HG02870 (cell line): ENCODE data around the gene MCAM.

Source experiments
- ATAC-seq: cut with Tn5 transposase; IDR thresholded peaks from one replicate; pipeline ENCODE4 v1.9.1; 2021; ENCODE audit warnings: mild to moderate bottlenecking, moderate library complexity; ENCODE audit not compliant: unreplicated experiment

Gene MCAM

DNA sequence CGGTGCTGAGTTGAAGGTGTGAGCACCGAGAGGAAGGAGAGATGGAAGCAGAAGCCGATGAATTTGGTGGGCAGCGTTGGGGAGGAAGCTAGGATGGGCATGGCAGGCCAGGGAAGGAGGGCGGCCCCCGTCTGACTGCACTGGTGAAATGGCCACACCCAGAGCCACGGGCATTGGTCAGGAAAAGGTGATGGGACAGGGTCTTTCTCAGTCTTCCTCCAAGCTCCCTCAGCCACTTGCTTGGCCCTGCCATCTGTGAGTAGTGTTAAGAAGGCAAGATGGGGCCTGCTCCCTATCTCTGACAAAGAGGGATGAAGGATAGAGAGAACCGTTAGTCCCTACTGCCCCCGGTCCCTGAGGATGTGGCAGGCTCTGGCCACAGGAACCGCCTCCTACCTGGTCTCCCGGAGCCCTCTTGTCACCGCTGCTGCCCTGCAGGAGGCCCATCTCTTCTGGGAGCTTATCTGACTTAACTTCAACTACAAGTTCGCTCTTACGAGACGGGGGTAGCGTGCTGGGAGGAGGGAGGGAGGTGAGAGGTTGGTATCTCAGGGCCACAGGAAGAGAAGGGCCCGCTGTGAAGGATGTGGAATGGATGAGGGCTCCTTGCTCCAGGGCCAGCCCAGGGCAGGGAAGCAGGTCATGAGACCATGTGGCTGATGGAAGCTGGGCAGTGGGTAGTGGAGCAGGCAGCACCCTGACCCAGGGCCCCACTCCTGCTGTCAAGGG lies 6.8 kb downstream of the MCAM start:
- no peak for ATAC-seq

DNA sequence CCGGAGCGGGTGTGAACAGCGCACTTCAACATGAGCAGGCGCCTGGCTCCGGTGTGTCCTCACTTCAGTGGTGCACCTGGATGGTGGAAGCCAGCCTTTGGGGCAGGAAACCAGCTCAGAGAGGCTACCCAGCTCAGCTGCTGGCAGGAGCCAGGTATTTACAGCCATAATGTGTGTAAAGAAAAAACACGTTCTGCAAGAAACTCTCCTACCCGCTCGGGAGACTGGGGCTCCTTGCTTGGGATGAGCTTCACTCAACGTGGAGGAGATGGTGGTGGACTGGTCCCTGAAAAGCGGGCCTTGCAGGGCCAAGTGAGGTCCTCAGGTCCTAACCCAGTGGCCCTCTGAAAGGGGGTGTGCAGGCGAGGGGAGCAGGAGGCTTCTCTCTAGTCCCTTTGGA lies 7.5 kb downstream of the MCAM start:
- no peak for ATAC-seq

DNA sequence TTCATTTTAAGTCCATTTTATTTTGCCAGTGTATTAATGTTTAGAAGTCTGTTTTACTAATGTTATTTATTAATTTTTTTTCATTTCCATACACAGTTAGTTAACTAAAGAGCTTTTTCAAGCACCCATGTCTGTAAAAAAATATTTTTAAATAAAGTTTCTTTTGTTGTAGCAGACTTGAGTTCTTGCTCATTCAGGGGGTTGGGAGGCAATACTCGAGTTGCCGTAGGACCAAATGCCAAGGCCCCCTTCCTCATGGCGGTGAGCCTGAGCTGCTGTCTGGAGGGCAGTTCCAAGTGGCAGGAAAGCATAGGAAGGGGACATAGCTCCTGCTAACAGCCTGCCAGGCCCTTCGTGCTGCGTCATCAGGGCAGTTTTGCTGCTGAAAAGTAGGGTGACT lies 9.0 kb downstream of the MCAM start:
- no peak for ATAC-seq

DNA sequence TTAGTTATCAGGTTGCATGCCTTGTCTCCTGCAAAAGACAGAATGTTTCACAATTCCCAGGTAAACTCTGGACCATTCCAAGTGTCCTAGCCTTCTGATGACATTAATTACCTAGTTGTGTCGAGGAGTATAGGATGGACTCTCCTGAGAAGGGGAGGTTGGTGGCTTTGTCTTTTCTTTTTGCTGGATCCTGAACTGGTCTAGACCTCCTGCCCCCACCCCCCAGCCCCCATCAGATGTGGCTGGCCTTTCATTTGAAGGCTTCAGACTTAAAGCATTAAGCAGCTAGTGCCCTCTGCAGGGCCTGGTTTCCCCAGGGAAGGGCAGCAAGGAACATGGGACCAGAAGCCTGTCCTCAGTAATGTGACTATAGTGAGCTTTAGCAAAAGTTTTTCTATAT lies 9.7 kb downstream of the MCAM start:
- no peak for ATAC-seq

DNA sequence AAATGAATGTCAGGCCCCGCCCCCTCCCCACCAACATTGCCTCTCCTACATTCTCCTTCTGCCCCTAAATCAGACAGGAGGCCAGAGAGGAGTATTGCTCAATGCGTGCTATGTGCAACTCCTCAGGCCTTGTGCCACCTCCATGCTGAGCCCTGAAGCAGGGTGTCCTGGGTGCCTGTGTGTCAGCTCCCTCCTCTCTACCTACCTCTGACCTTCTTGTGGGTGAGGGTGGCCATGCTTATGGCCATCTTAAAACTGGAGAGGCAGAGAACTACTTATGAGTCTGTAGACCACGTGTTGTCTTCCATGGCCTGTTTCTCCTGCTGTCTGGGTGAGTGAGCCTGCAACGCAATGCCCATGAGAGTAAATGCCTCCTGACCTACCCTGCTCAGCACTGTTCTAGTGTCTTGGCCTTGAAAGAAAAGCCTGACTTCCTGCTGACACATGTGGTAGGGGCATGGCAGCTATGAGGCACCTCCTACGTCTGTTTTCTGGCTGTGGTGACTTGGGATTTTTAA lies 10.5 kb downstream of the MCAM start:
- no peak for ATAC-seq

DNA sequence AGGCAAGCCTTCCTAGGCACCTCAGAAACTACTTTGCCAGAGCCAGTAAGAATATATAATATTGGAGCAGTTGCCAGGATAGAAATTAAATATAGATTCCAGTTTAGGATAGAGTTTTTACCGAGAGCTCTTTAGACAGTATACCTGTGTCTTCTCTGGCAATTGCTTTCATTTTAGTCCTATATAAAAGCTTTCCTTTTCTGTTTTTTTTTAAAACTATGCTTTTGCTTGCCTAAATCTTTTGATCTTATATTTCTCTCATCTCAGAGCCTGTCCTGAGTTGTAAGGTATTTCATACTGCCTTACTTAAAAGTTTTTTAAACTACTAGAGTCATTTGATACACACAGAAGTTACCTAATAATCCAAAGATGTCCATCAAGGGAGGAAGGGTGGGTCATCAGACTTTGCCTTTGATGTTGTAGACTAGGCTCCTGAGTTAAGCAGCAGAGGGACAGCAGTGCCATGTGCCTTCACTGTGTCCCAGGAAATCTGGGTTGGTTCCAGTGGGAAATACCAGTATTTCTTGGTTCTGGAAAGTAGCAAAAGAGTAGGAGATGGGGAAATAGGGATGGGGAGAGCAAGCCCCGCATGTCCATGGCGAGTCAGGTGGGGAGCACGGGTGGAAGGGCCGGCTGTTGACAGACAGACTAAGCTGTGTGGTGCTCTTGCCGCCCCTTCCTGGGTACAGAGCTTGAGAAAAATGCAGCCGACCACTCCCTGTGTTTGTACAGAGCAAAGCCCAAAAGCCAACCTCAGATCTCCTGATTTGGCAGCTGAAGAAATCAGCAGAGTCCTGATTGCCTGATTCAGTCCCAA lies 11.2 kb downstream of the MCAM start:
- no peak for ATAC-seq

DNA sequence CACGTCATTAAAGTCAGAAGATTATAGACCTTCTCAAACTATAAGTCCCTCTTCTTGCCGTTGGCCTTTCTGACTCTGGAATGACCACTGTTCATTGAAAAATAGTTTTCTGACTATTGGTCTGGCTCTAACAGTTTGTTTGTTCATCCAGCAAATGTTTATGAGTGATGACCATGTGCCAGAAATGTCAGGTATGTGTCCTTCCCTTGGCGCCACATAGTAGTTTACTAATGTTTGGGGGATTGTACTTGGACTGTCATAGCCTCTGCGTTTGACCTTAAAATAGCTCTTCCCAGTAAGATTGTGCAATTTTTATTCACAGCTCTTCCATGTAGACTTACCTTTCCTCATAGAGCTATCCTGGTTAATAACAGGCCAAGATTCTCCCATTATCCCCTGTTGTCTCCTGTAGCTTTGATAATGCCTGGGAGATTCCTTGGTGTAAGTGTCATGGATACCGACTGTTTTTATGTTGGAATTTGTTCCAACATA lies 13.7 kb downstream of the MCAM start:
- ATAC-seq: no peak

DNA sequence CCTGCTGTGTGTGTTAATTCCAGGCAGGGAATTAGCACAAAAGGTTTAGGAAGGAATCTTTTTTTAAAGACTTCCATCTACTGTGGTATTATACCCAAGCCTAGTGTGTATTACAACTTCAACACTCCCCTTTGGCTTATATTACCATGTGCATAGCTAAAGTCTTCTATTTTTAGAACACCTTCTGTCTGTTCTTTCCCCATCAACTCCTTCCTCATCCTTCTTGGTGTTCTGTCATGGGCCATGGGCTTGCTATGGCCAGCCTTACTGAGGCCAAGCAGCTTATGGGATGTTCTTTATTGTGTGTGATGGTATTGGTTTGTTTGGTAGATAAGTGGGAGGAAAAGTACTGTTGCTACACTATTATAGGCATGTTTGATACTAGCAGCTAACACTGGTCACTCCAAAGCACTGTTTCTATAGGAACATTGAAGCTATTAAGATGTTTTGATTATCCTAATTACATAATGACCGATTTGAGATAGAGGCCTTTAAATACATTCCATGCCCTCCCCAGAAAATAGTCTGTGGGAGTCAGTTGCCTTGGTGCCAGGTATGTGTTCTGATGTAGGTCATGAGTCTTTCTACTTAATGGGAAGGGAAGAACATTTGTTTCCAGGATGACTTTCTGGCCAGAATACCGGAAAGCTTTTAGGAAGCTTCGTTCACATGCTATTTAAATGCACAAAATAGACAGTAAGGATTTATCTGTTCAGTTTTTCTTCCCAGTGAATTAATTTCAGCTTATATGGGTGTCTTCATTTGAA lies 16.5 kb downstream of the MCAM start:
- ATAC-seq: no peak

DNA sequence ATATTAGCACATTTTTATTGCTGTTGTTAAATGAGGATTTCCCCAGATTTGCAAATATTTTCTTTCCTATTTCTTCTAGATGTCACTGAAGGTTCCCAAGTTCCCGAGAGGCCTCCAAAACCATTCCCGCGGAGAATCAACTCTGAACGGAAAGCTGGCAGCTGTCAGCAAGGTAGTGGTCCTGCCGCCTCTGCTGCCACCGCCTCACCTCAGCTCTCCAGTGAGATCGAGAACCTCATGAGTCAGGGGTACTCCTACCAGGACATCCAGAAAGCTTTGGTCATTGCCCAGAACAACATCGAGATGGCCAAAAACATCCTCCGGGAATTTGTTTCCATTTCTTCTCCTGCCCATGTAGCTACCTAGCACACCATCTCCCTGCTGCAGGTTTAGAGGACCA lies 17.5 kb downstream of the MCAM start:
- no peak for ATAC-seq

DNA sequence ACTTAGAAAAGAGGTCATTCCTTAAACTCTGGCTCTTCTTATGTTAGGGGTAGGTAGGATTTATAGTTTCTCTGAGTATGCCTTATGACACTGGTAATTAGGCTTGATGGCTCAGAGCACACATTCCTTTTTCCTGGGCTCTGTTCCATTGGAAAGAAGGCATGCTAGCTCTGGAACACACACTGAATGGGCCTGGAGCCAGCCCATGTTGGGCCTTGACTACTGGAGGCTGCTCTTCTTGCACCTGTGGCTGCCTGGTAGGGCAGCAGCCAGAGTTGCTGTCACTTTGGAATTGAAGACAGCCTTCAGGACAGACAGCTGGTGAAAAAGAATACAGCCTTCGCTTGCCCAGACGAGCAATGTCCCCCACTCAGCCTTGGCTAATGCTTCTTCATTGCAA lies 18.2 kb downstream of the MCAM start:
- ATAC-seq: no peak

DNA sequence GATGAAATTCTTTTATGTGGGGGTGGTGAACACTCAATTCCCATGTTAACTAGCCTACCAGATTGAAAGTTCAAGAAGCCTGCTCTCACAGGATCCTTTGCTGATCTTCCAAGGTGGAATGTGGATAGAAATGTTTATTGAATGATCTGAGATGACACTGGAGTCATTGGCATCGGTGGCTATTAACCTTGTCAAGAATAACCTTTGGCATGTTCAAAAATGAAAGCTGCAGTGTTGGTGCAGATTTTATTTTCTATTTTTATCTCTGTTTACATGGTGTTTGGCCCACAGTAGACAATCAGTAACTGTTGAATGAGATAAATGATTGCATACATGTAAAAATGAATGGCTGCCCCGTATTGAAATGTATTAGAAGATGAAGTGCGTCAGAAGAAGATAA lies 19.0 kb downstream of the MCAM start:
- no peak for ATAC-seq

DNA sequence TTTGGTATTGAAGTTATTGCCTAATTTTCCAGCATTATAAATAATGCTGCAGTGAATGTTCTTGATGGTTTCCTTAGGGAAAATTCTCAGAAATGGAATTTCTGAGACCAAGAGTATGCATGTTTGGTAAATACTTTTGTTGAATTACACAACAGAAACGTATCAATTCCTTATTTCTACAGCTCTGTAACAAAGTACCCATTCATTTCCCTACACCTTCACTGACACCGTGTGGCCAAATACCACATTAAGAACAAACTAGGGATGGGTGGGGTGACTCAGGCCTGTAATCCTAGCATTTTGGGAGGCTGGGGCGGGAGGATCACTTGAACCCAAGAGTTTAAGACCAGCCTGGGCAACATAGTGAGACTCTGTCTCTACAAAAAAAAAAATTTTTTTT lies 21.8 kb downstream of the MCAM start:
- no peak for ATAC-seq

DNA sequence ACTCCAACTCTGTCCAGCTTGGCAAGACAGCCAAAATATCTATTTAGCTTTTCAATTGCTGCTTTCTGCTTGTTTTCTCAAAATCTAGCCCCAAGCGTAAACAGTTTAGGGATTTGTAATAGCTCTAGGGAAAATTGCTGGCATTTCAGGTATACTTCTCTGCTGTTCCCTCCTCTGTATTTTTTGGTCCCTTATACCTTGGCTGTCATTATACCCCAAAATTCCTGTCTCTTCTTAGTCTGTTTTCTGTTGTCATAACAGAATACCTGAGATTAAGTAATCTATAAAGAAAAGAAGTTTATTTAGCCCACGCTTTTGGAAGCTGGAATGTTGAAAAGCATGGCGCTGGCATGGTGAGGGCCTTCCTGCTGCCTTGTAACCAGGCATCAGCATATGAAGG lies 23.5 kb downstream of the MCAM start:
- ATAC-seq: no peak

DNA sequence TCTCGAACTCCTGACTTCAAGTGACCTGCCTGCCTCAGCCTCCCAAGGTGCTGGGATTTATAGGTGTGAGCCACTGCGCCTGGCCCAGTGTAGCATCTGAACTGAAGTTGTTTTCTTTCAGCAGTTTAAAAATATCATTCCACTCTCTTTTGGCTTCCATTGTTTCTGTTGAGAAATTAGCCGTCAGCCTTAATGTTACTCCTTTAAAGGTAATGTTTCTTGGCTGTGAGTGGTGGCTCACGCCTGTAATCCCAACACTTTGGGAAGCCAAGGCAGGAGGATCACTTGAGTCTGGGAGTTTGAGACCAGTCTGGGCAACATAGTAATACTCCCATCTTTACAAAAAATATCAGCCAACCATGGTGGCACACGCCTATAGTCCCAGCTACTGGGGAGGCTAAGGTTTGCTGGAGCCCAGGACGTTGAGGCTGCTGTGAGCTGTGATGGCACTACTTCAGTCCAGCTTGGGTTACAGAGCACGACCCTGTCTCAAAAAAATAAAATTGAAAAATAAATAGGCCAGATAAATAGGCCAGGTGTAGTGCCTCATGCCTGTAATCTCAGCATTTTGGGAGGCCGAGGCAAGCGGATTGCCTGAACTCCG lies 25.9 kb downstream of the MCAM start:
- ATAC-seq: no peak

DNA sequence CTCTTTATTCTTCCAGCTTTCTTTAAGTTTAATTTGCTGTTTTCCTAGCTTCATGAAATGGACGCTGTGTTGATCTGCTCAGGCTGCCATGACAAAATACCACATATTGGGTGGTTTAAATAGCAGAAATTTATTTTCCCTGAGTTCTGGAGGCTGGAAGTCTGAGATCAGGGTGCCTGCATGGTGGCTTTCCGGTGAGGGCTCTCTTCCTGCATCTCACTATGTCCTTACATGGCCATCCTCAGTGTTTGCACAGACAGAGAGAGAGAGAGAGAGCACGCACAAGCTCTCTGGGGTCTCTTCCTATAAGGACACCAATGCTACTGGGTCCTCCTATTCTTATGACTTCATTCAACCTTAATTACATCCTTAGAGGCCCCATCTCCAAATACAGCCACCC lies 28.7 kb downstream of the MCAM start:
- no peak for ATAC-seq

DNA sequence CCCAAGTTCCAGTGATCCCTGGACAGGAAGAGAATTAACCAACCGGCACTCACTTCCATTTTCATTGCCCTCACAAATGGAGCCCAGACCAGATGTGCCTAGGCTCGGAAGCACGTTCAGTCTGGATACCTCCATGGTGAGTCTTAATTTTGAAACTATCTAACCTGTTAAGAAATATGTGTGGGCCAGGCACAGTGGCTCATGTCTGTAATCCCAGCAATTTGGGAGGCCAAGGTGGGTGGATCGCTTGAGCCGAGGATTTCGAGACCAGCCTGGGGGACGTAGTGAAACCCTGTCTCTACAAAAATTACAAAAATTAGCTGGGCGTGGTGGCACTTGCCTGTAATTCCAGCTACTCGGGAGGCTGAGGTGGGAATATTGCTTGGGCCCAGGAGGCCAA lies 31.5 kb downstream of the MCAM start:
- no peak for ATAC-seq

DNA sequence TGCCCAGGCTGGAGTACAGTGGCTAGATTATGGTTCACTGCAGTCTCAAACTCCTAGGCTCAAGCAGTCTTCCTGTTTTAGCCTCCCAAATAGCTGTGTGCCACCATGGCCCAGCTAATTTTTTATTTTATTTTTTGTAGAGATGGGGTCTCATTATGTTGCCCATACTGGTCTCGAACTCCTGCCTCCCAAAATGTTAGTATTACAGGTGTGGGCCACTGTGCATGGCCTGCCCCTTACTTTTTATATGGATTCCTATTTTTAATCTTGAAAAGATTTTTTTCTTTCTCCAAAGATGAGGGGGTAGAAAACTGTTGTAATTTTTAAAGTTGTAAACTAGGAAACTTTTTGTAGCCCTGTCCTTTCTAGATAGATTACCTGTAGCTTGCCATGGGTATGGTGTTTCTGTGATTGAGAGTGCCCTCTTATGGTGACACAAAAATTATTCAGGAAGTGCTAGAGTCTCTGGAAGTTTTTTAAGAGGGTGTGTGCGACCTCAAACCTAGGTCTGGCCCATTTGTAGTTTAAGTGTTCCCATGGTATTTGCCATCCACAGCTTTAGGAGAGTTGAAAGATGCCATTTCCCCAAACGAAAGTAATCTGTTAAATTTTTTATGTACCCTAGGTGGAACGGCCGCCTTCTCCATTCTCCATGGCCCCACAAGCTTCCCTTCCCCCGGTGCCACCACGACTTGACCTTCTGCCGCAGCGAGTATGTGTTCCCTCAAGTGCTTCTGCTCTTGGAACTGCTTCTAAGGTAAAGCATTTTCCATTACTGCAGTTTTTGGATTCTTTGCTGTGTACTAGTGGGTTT lies 32.4 kb downstream of the MCAM start:
- ATAC-seq: peak; percentile 44

DNA sequence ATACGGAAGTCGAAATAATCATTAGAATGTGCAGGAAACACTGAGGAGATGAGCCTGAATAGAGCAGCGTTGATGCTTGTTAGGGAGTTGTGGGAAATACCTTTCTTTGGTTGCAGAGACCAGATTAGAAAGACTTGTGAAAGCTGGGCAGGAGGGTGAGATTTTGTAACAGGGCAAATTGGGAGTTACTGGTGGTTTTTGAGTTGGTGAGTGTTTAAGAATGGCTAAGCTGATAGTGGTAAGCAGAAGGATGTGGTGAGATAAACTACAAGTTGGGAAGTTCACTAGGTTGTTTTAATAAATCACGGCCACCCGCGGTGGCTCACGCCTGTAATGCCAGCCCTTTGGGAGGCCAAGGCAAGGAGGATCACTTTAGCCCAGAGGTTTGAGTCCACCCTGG lies 34.4 kb downstream of the MCAM start:
- ATAC-seq: no peak

DNA sequence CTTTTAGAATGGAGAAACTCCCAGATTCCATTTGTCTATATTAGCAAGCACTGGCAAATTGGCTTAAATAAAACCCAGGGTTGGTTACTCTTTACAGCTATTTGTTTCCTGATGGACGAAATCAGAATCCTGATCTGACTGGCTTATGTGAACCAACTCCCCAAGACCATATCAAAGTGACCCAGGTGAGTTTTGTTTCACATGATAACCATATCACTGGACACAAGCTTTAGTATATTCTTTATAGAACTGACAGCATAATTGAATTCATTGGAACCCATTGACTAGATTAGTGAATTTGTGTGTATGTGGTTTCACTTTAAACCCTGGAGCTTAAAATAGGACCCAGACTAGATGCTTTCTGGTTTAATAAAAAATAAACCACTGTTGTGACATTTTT lies 39.3 kb downstream of the MCAM start:
- ATAC-seq: no peak

DNA sequence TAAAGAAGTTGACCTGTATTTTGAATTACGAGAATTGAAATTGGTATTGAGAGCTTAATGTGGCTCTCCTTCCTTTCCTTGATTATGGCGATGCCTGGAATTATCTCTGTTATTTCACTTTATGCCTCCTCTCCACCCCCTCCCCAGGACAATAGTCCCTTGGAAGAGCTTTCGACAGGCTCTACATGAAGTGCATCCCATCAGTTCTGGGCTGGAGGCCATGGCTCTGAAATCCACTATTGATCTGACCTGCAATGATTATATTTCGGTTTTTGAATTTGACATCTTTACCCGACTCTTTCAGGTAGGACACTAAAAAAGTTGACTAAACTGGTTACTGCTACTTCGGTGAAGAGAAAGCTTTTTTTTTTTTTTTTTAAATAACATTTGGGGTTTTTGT lies 43.2 kb downstream of the MCAM start:
- ATAC-seq: no peak
